ENCODE measurements around the gene C1orf167.

The C1orf167 gene

GRCh38 chr1:11786168-11786567 is 24.2 kb downstream of the C1orf167 start:
- no peak for DNase-seq

GRCh38 chr1:11787251-11787803 is 25.3 kb downstream of the C1orf167 start:
- no peak for DNase-seq

- no peak for DNase-seq
Observed at GRCh38 chr1:11787804-11788436, 25.9 kb downstream of the C1orf167 start.

- no peak for DNase-seq
Observed at GRCh38 chr1:11788549-11789053, 26.6 kb downstream of the C1orf167 start.

- no peak for DNase-seq
Observed at GRCh38 chr1:11789126-11790067, 27.4 kb downstream of the C1orf167 start.

GRCh38 chr1:11790101-11790879 is 28.3 kb downstream of the C1orf167 start:
- DNase-seq, result no peak

GRCh38 chr1:11790880-11791715 is 29.1 kb downstream of the C1orf167 start:
- DNase-seq, result no peak

GRCh38 chr1:11792106-11792505 is 30.1 kb downstream of the C1orf167 start:
- no peak for DNase-seq

GRCh38 chr1:11793819-11794218 is 31.8 kb downstream of the C1orf167 start:
- DNase-seq, result no peak

GRCh38 chr1:11794446-11795237 is 32.6 kb downstream of the C1orf167 start:
- DNase-seq, result no peak

GRCh38 chr1:11795238-11795890 is 33.4 kb downstream of the C1orf167 start:
- DNase-seq, result no peak

GRCh38 chr1:11796036-11796828 is 34.2 kb downstream of the C1orf167 start:
- DNase-seq, result no peak

GRCh38 chr1:11797525-11798216 is 35.7 kb downstream of the C1orf167 start:
- no peak for DNase-seq

GRCh38 chr1:11799099-11799498 is 37.1 kb downstream of the C1orf167 start:
- DNase-seq, result no peak

GRCh38 chr1:11799896-11800295 is 37.9 kb downstream of the C1orf167 start:
- DNase-seq, result no peak

GRCh38 chr1:11800391-11800755 is 38.4 kb downstream of the C1orf167 start:
- DNase-seq, result no peak

GRCh38 chr1:11800756-11801433 is 38.9 kb downstream of the C1orf167 start:
- DNase-seq, result no peak

GRCh38 chr1:11802616-11802972 is 40.6 kb downstream of the C1orf167 start:
- no peak for DNase-seq
